D721Med (cell line): Measurements from ENCODE around the gene KRT33A.

Source experiments
- DNase-seq: peaks from one replicate; pipeline ENCODE4 v3.0.0; 2011; ENCODE audit warnings: low spot score; ENCODE audit not compliant: insufficient read length
- FAIRE-seq: peaks from 2 replicates; lab custom pipeline; 2011; peaks lifted over from hg19 to GRCh38; lab: Jason Lieb, UNC
- CTCF ChIP-seq: IDR thresholded peaks from 2 replicates; pipeline ENCODE4 v1.5.1; 2012; ENCODE audit warnings: mild to moderate bottlenecking, control low read depth; ENCODE audit not compliant: insufficient read depth; ENCODE audit errors: missing control alignments

The KRT33A gene

GRCh38 chr17:41377546-41377945 is 26.9 kb upstream of the KRT33A start:
- FAIRE-seq (no peak), DNase-seq (no peak)
- TF ChIP-seq CTCF = no peak

GRCh38 chr17:41369713-41370112 is 19.1 kb upstream of the KRT33A start, which contains the start of gene KRT33B:
Gene KRT33B, minus strand, starts transcription at chr17:41369813. Its CDS starts 63 bp downstream, at chr17:41369750.
- DNase-seq (no peak), FAIRE-seq (no peak)
- TF ChIP-seq CTCF = no peak

- no peak for DNase-seq
- no peak for TF ChIP-seq CTCF
- FAIRE-seq = no peak
Observed at GRCh38 chr17:41369023-41369422, 18.4 kb upstream of the KRT33A start.

- no peak for TF ChIP-seq CTCF
- DNase-seq = no peak
- FAIRE-seq = no peak
Observed at GRCh38 chr17:41367426-41368075, 16.9 kb upstream of the KRT33A start.

- no peak for FAIRE-seq
- TF ChIP-seq CTCF = no peak
- no peak for DNase-seq
Observed at GRCh38 chr17:41366070-41366469, 15.4 kb upstream of the KRT33A start.

- FAIRE-seq = no peak
- no peak for DNase-seq
- no peak for TF ChIP-seq CTCF
Observed at GRCh38 chr17:41363881-41364280, 13.3 kb upstream of the KRT33A start.

- DNase-seq (no peak), FAIRE-seq (no peak)
- TF ChIP-seq CTCF = no peak
Observed at GRCh38 chr17:41360296-41360995, 9.8 kb upstream of the KRT33A start.
